Activated CD4-positive, alpha-beta T cell treated with anti-CD3 and anti-CD28 coated beads for 4 hours (primary cell): ENCODE measurements around the gene PLBD2.

Source experiments
- DNase-seq, 2 donors: peaks; one replicate each; pipeline ENCODE4 v3.0.0-alpha.2; 2020

The PLBD2 gene

DNA sequence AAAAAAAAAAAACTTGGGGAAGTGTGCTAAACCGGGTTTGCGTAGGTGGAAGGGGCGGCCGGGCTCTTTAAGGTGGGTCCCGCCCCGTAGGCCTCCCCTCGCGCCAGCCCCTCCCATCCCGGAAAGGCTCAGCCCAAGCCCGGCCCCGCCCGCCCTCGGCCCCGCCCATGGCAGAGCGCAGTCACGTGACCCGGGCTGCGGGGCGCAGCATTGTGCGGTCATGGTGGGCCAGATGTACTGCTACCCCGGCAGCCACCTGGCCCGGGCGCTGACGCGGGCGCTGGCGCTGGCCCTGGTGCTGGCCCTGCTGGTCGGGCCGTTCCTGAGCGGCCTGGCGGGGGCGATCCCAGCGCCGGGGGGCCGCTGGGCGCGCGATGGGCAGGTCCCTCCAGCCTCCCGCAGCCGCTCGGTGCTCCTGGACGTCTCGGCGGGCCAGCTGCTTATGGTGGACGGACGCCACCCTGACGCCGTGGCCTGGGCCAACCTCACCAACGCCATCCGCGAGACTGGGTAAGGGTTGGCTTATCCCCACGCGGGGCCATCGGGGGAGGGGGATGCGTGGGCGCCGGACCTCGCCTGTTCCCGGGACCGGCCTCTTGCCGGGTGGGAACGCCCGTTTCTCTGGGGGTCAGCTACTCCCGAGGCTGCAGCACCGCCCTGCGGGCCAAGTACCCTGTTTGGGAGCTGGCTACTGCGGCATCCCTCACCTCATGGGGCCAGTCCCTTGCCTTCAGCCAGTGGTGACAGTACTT lies at the start of gene PLBD2:
PLBD2 (plus strand) TSS at position 207 of the 752 bp plus-strand sequence; CDS start at position 221, 14 bp downstream.
- DNase-seq, result peak; percentile 95 to 96

GRCh38 chr12:113310489-113310888 lies 47.9 kb upstream of the PLBD2 start:
- DNase-seq, result no peak

DNA sequence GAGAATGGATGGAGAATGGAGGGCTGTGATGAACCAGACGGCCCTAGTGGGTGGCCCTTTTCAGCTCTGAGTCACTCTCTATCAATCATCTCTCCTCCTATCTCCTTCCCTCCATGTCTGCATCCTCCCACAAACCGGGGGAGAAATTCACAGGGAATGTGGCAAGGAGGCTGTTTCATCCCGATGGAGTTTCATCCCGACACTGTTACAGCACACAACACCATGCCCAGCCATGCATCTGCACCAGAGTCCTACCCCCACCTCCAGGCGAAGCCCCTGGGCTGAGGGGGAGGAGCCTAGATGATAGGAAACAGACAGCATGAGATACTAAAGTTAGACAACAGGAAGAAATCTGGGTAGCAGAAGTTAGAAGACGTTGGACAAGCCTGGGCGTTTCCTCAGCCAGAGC lies 44.3 kb upstream of the PLBD2 start:
- DNase-seq, result no peak

- no peak for DNase-seq
Measured at GRCh38 chr12:113315358-113315757, 43.0 kb upstream of the PLBD2 start.

GRCh38 chr12:113316155-113316554 lies 42.2 kb upstream of the PLBD2 start:
- DNase-seq, result no peak

DNA sequence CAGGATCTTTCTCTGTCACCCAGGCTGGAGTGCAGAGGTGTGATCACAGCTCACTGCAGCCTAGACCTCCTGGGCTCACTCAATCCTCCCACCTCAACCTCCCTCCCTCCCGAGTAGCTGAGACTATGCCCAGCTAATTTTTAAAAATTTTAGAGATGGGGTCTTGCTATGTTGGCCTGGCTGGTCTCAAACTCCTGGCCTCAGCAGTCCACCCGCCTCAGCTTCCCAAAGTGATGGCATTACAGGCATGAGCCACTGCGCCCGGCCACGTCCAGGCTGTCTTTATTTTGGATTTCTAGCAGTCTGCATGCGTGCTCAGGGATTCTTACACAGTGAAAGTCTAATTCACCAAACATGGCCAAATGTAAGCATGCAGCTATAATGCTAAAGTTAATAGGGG lies 41.3 kb upstream of the PLBD2 start:
- no peak for DNase-seq

DNA sequence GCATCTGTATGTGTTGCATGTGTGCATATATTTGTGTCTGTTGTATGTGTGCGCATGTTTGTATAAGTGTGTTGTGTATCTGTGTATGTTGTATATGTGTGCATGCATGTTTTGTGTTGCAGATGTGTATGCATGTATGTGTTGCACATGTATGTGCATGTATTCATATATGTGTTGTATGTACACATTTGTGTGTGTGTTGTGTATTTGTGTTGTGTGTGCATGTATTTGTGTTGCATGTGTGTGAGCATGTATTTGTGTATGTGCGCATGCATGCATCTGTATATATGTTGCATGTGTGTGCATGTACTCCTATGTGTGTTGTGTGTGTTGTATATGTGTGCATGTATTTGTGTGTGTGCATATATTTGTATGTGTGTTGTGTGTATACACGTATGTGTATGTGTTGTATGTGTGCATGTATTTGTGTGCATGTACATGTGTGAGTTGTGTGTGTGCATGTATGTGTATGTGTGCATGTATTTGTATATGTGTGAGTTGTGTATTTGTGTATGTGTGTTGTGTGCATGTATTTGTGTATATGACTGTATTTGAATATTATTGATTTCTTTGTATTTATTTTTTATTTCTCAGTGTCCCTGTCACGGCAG lies 40.2 kb upstream of the PLBD2 start:
- DNase-seq, result no peak

DNA sequence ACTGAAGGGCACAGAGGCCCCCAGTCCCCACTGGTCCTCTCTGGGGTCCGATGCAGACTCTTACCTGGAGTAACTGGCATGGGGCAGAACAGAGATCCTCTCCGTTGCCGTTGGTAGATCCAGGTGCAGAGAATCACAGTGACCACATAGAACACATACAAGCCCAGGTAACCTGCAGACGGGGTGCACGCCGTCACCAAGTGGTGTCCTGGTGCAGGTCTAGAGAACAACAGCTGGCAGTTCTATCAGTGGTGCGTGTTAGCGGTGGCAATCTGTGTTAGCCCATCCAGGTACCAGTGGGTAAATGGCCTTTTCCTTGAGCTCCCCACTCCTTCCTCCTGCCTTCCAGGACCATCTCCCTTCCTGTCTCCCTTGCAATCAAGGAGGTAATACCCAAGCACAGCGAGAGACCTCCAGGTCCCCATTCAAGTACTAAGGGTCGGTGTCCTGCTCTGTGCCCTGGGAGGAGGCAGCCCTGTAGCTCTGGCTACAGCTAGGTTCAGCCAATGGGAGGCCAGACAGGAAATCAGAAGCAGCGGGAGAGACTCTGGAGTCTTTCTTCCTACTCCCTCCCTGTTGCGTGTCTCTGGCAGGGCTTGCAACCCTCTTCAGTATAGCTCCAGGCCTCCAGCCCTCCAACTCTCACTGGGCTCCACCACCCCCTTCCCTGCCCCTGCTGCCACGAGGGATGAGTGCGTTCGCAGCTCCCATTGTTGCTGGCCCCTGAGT lies 39.3 kb upstream of the PLBD2 start:
- no peak for DNase-seq

DNA sequence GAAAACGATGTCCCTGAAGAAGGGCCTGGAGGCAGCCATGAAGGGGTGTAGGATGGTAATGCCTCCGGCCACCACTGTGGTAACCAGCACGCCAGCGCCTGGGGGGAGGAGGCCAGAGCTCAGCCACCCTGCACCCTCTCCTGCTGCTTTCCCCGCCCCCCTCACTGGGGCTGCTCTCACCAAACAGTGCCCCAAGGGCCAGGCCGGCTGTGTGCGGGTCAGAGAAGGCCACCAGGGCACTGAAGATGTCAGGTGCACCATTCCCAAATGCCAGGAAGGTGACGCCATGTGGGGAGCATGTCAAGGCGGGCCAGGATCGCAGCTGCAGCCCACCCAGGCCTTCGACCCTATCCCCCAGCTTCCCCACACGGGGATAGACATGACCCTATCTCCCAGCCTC lies 38.0 kb upstream of the PLBD2 start:
- no peak for DNase-seq

GRCh38 chr12:113322343-113322742 lies 36.0 kb upstream of the PLBD2 start:
- DNase-seq, result no peak

- no peak for DNase-seq
Measured at GRCh38 chr12:113325916-113326315, 32.5 kb upstream of the PLBD2 start.

GRCh38 chr12:113326775-113327395 lies 31.5 kb upstream of the PLBD2 start:
- DNase-seq, result no peak

DNA sequence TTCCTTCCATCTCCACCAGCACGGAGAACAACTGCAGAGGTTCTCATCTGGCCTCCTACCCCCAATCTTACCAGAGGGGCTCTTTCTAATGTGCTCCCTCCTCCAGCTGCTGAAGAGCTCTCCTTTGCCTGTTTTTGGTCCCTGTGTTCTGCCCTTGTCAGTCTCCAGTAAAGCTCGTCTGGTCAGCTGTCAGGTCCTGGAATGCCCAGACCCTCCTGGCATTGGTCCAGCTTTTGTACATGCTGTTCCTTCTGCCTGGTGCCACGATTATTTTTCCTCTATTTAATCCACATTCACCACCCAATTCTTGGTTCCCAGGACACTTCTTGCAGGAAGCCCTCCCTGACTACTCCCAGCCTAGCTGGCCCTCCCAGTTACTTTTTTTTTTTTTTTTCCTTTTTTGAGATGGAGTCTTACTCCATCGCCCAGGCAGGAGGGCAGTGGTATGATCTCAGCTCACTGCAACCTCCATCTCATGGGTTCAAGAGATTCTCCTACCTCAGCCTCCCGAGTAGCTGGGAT lies 30.0 kb upstream of the PLBD2 start:
- DNase-seq, result no peak

GRCh38 chr12:113329022-113329790 lies 29.2 kb upstream of the PLBD2 start:
- DNase-seq, result no peak

DNA sequence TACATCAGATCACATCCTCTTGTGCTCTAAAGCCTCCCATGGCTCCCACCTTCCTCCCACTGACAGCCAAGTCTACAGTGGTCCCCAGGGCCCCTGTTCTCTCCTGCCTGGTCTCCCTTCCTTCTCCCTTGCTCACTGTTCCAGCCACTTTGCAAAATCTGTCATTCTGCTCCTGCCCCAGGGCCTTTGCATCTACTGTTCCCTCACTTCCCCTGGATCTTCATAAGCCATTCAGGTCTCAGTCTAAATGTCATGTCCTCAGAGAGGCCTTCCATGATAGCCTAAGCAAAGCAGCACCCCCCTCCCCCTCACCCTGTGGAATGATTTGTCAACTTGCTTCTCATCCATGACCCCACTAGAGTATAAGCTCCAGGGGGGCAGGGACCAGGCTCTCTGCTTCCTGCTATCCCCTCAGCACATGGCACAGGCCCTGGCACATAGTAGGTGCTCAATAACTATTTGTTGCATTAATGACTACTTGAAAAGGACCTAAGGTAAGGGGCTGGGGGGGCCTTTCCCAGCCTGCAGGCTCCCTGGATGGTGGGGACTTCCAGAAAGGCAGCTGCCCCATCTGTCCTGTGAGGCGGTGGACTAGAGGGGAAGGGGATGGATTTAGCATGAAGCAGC lies 28.5 kb upstream of the PLBD2 start:
- DNase-seq, result no peak

DNA sequence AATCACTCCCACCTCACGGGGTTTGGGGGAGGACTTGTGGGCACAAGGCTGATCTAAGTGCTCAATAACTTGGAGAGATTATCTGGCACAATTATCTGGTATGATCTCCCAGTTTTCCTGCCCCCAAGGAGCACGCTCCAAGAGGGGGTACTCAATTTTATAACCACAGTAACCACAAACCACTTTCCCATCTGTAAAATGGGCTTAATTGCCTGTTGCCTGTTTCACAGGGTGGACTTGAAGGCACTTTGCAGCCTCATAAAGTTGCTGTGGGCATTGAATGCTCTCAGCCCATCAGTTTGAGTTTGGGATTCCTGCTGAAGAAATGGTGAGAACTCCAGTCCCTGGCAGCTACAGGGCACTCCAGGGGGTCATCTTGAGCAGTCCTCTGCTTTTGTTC lies 27.9 kb upstream of the PLBD2 start:
- no peak for DNase-seq

GRCh38 chr12:113332688-113333417 lies 25.5 kb upstream of the PLBD2 start:
- no peak for DNase-seq

DNA sequence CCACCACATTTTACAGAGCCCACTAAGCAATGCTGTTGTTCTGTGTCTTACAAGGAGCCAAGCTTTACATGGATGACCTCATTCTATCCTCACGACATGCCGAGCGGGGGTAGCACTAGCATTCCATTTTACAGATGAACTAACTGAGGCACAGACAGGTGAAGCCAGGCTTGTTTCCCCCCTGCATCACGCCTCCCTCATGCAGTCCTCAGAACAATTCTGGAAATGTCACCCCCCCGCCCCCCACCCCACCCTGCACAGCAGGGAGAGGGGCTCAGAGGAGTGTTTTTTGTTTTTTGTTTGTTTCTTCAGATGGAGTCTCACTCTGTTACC lies 25.0 kb upstream of the PLBD2 start:
- DNase-seq, result no peak

GRCh38 chr12:113333877-113334785 lies 24.3 kb upstream of the PLBD2 start:
- DNase-seq, result peak; percentile 5 to 8
